Mucosa of descending colon (tissue), 3 donors: Measurements from ENCODE around the gene BBS5. TPM values are rescaled to one million over a fixed set of nuclear protein-coding genes. Genes with fewer than 3 reads are reported as not detected.
"Not testable (repeated sequence)": the region's sequence is repeated elsewhere in the genome, so short reads cannot be mapped to it uniquely, and the experiment has no call there.

Experiments
- ATAC-seq: fragments of 200-7000 bp; cut with Tn5 transposase; one replicate; pipeline ENCODE4 v1.9.1; 2020; ENCODE audit warnings: mild to moderate bottlenecking, moderate library complexity
- DNase-seq, 3 donors: peaks; one replicate each; pipeline ENCODE4 v3.0.0-alpha.2; 2020
- H3K36me3 ChIP-seq: fragments of 200-600 bp; one replicate; pipeline ENCODE4 v1.8.0; 2021; ENCODE audit warnings: low read depth, mild to moderate bottlenecking
- H3K4me1 ChIP-seq: fragments of 200-600 bp; one replicate; pipeline ENCODE4 v1.8.0; 2021; ENCODE audit warnings: low read depth, mild to moderate bottlenecking
- H3K4me3 ChIP-seq: fragments of 200-600 bp; one replicate; pipeline ENCODE4 v1.8.0; 2021; ENCODE audit warnings: mild to moderate bottlenecking
- H3K9me3 ChIP-seq: fragments of 200-600 bp; one replicate; pipeline ENCODE4 v1.8.0; 2021; ENCODE audit warnings: mild to moderate bottlenecking
- intact Hi-C, 2 donors: fragments of 100-400 bp; cut with DNase I in 1 of 2; cut with micrococcal nuclease in 1 of 2; formaldehyde crosslinking; loops; one replicate each; pipeline versions ENCODE4 v1.11.0 to v1.11.1; 2022; cut with DNase I, micrococcal nuclease
- total RNA-seq, 3 donors: library from RNA; stranded (reverse); fragmentation: NEBNext Ultra II Directional in 2 of 3; extraction: Animal tissue kit (Norgen Biotek cat#: 25700) in 2 of 3; gene quantifications; one replicate each; pipeline versions ENCODE4 v1.2.1 to v1.2.4, GENCODE V29; 2021 to 2023
- TF ChIP-seq, protein P1 (sequence below): fragments of 200-600 bp; IDR thresholded peaks from one replicate; pipeline ENCODE4 v1.8.0; 2022; ENCODE audit warnings: antibody characterized with exemption, mild to moderate bottlenecking
- donor health status: DM: no; HTN: no; CAD: no; lungs with moderate emphysema.
- donor health status: DM: no; HTN: no; CAD: no.
- donor health status: DM: no; HTN: yes; CAD: no.

BBS5 gene
- total RNA-seq, 3 donors from 2014 or later: 2.7 to 7.1 (median 4.4) TPM

DNA sequence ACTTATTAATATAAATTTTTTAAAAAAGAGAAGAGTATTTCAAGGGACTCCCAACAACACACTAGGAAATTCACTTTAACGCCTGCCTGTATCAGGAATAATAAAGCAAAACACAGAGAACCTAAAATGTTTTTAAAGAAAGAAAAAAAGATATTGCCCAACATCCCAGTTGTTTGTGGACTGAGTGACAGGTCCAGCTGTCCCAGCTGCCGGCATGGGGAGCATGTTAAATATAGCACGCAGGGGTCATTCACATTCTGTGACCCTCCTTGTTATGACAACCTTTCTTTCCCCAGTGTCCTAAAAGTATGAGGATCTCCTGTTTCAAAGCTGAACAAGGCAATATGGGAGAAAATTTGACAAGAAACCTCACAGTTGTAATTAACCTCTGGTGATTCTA is 34.6 kb downstream of the BBS5 start:
- Histone ChIP-seq H3K4me3 (no peak overlapping the region), H3K9me3 (no peaks in the 10 kb centered on the region), H3K36me3 (no peaks in the 10 kb centered on the region), H3K4me1 (no peaks in the 10 kb centered on the region)
- intact Hi-C loops: no loop called here
- TF ChIP-seq, protein P1, sequence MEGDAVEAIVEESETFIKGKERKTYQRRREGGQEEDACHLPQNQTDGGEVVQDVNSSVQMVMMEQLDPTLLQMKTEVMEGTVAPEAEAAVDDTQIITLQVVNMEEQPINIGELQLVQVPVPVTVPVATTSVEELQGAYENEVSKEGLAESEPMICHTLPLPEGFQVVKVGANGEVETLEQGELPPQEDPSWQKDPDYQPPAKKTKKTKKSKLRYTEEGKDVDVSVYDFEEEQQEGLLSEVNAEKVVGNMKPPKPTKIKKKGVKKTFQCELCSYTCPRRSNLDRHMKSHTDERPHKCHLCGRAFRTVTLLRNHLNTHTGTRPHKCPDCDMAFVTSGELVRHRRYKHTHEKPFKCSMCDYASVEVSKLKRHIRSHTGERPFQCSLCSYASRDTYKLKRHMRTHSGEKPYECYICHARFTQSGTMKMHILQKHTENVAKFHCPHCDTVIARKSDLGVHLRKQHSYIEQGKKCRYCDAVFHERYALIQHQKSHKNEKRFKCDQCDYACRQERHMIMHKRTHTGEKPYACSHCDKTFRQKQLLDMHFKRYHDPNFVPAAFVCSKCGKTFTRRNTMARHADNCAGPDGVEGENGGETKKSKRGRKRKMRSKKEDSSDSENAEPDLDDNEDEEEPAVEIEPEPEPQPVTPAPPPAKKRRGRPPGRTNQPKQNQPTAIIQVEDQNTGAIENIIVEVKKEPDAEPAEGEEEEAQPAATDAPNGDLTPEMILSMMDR: no peak
- ATAC-seq (no peak), DNase-seq (no peak)

DNA sequence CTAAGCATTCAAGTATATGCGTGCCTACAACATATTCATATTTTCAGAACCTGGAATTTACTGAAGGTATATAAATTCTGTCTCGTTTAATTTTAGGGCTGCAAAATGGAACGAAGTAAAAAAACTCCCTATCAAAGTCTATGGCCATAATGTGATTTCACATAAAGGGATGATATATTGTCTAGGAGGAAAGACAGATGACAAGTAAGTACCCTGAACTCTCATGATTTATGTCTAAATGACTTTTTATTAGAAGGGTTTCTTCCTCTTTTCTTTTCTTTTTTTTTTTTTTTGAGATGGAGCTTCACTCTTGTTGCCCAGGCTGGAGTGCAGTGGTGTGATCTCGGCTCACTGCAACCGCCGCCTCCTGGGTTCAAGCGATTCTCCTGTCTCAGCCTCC is 35.5 kb downstream of the BBS5 start:
- H3K4me3 ChIP-seq, ATAC-seq, DNase-seq, H3K4me1 ChIP-seq, H3K9me3 ChIP-seq, intact Hi-C loops, H3K36me3 ChIP-seq: not testable (repeated sequence)

DNA sequence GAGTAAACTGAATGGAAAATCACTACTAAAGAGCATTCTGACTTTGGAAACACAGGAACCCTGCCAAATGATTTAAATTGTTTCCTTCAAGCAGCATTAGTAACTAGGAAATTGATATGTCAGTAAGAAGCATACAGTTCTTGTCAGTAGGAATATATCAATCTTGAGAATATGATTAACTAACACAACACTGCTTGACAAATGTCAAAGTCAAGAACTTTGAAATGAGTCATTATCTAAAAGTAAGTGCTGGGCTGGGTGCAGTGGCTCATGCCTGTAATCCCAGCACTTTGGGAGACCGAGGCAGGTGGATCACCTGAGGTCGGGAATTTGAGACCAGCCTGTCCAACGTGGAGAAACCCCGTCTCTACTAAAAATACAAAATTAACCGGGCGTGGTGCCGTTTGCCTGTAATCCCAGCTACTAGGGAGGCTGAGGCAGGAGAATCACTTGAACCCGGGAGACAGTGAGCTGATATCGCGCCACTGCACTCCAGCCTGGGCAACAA is 37.2 kb downstream of the BBS5 start:
- H3K4me1 ChIP-seq, intact Hi-C loops, DNase-seq, H3K4me3 ChIP-seq, H3K36me3 ChIP-seq, H3K9me3 ChIP-seq, ATAC-seq: not testable (repeated sequence)

DNA sequence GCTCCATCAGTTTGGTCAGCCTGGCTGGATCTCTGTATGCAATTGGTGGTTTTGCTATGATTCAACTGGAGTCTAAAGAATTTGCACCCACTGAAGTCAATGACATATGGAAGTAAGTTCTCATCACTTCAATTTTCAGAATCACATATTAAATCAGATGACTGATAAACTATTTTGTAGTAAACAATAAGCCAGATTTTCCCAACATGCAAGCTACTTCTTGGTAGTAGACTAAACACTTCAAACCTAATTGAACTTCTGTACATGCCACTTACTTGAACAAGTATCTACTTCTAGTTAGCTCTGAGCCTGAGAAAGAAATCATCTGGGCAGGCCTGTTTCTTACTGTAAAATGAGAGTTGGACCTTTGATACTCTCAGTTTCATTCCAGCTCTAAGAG is 41.6 kb downstream of the BBS5 start:
- Histone ChIP-seq H3K4me1 (no peaks in the 10 kb centered on the region), H3K36me3 (no peaks in the 10 kb centered on the region), H3K4me3 (no peak overlapping the region), H3K9me3 (no peaks in the 10 kb centered on the region)
- ATAC-seq (no peak), DNase-seq (no peak)
- intact Hi-C loops: no loop called here
- TF ChIP-seq, protein P1: no peak

DNA sequence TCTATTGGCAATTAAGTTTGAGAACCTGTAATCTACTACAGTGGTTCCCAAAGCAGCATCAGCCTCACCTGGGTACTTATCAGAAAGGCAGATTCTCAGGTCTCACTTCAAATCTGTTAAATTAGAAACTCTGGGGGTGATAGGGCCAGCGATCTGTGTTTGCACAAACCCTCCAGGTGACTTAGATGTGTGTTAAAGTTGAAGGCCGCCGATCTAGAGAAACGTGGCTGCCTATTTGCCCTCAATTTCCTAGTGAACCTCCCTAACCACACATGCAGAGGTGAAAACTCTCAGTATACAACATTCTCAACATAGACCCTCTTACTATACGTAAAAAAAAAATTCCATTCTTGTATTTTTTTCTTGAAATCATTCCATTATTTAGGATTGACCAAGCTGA is 44.4 kb downstream of the BBS5 start:
- Histone ChIP-seq H3K4me3 (no peak overlapping the region), H3K9me3 (no peaks in the 10 kb centered on the region), H3K36me3 (no peaks in the 10 kb centered on the region), H3K4me1 (no peaks in the 10 kb centered on the region)
- TF ChIP-seq, protein P1: no peak
- no peak for DNase-seq
- intact Hi-C loops: no loop called here
- no peak for ATAC-seq

DNA sequence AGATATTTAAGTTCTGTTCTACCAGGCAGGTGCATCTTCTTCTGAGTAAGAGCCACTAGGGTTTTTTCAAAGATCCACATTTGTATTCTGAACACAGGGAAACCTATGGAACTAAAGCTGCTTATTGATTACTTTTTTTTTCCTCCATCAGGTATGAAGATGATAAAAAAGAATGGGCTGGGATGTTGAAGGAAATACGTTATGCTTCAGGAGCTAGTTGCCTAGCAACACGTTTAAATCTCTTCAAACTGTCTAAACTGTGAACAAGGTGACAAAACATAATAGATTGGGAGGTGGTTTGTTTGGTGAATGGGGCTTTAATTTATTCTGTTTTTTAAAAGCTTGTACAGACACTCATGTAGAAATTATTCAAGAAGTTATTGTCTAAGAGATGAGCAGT is 46.1 kb downstream of the BBS5 start:
- DNase-seq (no peak), ATAC-seq (no peak)
- no peaks in the 10 kb centered on the region for H3K9me3 ChIP-seq
- no peak overlapping the region for H3K4me3 ChIP-seq
- no peaks in the 10 kb centered on the region for H3K36me3 ChIP-seq
- TF ChIP-seq, protein P1: no peak
- no peaks in the 10 kb centered on the region for H3K4me1 ChIP-seq
- intact Hi-C loops: no loop called here

DNA sequence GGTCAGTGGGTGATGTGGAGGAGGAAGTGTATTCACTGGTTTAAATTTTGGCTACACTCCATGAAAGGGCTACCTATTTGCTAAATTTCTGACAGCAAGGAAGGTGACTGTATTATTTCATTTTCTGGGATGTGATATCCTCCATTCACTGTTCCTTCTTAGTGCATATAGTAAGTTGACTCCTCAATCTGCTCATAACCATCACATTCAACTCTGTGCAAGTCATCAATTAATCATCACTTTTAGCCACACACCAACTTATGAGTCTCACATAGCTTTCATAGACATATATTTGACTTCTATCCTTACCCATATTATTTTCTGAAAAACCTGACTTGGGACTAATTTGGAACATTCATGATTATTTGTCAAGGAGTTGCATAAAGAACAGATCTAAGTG is 47.2 kb downstream of the BBS5 start:
- TF ChIP-seq, protein P1: no peak
- H3K36me3 ChIP-seq: no peaks in the 10 kb centered on the region

More for the DNA sequence above, 47.2 kb downstream of the BBS5 start:
- H3K9me3 ChIP-seq: no peaks in the 10 kb centered on the region
- H3K4me3 ChIP-seq: no peak overlapping the region
- DNase-seq (no peak), ATAC-seq (no peak)
- intact Hi-C loops: no loop called here
- H3K4me1 ChIP-seq: no peaks in the 10 kb centered on the region
